ENCODE results near the gene ZNF181.

- TF ChIP-seq CTCF (IDR thresholded peaks at IDR 0.05) (no peak), POLR2AphosphoS5 (IDR thresholded peaks at IDR 0.05; ENCODE audit: low read depth, low read length) (no peak)
Observed at GRCh38 chr19:34786236-34786635, 52.2 kb downstream of the ZNF181 start.
